Measurements from ENCODE around the gene CALML4. TPM values are rescaled to one million over a fixed set of nuclear protein-coding genes. Genes with fewer than 3 reads are reported as not detected.
A peak's percentile ranks its signal among the peaks of the same experiment; 100 is the strongest.

Gene CALML4
- total RNA-seq, 2 experiments from 2014 or later: 5.3 to 7.0 TPM

- no peaks in the 10 kb centered on the region for H3K27me3 Mint-ChIP-seq
- POLR2A ChIA-PET: no interaction called here
- CTCF ChIA-PET: interaction anchor here (0.6 to 2.7 kb wide), 3 partner anchors 10 to 516 kb away, joined by 3 to 9 read pairs (median 3); no protein-coding TSS in a partner anchor
- H3K4me3 Mint-ChIP-seq: no peak overlapping the region
- H3K4me1 Mint-ChIP-seq (ENCODE audit: low read depth): no peaks in the 10 kb centered on the region
- H3K27ac Mint-ChIP-seq: peak overlapping the region; percentile 9
- intact Hi-C loops (cut with micrococcal nuclease): no loop called here
- H3K9me3 Mint-ChIP-seq: no peaks in the 10 kb centered on the region
- H3K36me3 Mint-ChIP-seq: peaks cover 23% of the 10 kb centered on the region
- no peak for DNase-seq
Observed at GRCh38 chr15:68195336-68196112, 9.6 kb downstream of the CALML4 start.

DNA sequence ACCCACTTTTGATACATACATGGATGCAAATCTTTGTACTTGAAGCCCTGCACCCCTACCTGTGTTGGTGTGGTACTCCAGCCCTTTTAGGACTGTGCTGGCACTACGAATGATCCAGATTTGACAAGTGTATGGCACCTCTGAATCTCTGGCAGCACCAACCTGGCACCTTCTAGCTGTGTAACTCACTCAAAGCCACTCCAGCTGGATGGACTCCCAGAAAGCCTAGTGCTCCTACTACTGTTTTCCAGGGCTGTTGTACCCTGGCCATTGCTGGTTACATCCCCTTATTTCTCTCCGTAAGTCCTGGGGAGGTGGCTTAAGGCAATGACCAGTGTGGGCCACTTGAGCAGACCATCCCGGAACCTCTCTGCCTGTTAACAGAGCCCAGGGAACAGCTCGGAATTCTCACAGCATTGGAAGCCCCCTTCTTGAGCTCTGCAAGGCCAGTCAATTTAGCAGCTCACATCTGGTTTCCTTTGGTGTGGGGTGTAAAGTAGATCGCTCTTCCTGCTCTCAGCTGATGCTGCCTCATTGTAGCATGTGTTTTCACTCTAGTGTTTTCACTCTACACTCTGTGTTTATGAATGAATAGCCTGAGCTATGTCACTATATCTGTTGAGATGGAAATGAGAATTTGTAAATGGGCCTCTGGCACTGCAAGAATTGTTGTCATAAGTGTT, 12.2 kb downstream of the CALML4 start:
- H3K27ac Mint-ChIP-seq: no peak overlapping the region
- no peaks in the 10 kb centered on the region for H3K9me3 Mint-ChIP-seq
- peaks cover 2% of the 10 kb centered on the region for H3K4me1 Mint-ChIP-seq (ENCODE audit: low read depth)
- H3K27me3 Mint-ChIP-seq: no peaks in the 10 kb centered on the region
- H3K4me3 Mint-ChIP-seq: no peak overlapping the region
- intact Hi-C loops (cut with micrococcal nuclease): no loop called here
- POLR2A ChIA-PET: no interaction called here
- CTCF ChIA-PET: interaction anchor here (1.2 to 1.3 kb wide), 2 partner anchors 19 to 60 kb away, joined by 3 read pairs; no protein-coding TSS in a partner anchor
- H3K36me3 Mint-ChIP-seq: peaks cover 42% of the 10 kb centered on the region
- DNase-seq: no peak

DNA sequence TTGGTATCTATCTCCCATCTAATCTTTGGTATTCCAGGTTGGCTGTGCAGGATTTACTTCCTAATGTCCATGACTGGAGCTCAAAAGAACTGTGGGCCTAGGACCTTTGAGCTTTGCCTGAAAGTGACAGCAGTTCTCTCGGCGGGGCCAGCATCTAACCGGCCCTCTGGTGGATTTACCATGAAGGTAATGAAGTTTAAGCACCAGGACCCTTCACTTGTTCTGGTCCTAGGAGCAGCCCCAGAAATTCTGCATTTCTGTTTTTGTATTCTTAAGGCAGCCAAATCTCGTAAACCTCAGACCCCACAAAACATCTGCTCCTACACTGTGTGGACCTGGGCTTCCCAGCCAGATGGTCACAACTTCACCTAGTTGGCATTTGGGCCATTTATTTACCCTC, 13.0 kb downstream of the CALML4 start:
- intact Hi-C loops (cut with micrococcal nuclease): no loop called here
- peaks cover 42% of the 10 kb centered on the region for H3K36me3 Mint-ChIP-seq
- no peak for DNase-seq
- H3K9me3 Mint-ChIP-seq: no peaks in the 10 kb centered on the region
- H3K27me3 Mint-ChIP-seq: no peaks in the 10 kb centered on the region
- no peak overlapping the region for H3K4me3 Mint-ChIP-seq
- peaks cover 5% of the 10 kb centered on the region for H3K4me1 Mint-ChIP-seq (ENCODE audit: low read depth)
- ChIA-PET CTCF (no interaction called here), POLR2A (no interaction called here)
- H3K27ac Mint-ChIP-seq: no peak overlapping the region

DNA sequence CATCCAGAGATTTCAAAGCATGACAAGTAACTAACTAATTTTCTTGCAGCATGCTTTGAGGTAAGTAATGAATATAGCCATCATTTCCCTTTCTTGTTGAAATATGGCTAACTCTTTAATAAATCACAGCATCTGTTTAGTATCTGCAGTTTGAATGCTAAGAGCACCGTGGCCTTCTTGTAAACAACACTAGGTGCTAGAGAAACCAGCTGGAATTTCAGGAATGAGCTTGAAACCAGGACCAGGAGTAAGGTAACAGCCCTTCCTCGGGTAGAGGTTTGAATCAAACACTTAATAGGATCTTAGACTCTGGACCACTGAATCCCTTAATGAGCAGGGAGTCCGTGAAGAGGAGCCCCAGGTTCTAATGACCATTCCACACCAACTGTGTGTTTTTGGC, 13.6 kb downstream of the CALML4 start:
- Mint-ChIP-seq H3K27me3 (no peaks in the 10 kb centered on the region), H3K9me3 (no peaks in the 10 kb centered on the region), H3K27ac (no peak overlapping the region), H3K4me1 (ENCODE audit: low read depth) (peaks cover 5% of the 10 kb centered on the region), H3K36me3 (peaks cover 42% of the 10 kb centered on the region), H3K4me3 (no peak overlapping the region)
- DNase-seq: no peak
- ChIA-PET CTCF (interaction anchor here (1.1 kb wide), 1 partner anchor 347 kb away, joined by 3 read pairs; no protein-coding TSS in a partner anchor), POLR2A (no interaction called here)
- intact Hi-C loops (cut with micrococcal nuclease): no loop called here

DNA sequence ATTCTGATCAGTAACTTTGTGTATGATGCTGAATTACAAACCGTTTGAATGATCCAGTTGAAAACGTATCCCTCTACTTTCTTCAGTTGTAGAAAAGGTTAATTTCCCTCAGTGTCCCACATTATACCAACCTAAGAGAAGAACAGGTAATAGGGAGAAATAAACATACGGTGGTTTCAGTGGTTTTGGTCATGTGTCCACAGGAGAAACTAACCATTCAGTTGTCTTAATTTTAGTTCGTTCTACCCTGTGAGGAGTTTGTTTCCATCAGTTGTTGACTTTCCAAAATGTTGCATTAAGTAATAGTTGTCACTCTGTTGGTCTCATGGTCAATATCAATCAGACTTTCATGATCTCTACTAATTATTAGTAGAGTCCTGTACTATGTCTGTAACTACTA, 15.1 kb downstream of the CALML4 start:
- intact Hi-C loops (cut with micrococcal nuclease): no loop called here
- H3K36me3 Mint-ChIP-seq: peaks cover 46% of the 10 kb centered on the region
- POLR2A ChIA-PET: no interaction called here

GRCh38 chr15:68188647-68189046, 16.5 kb downstream of the CALML4 start:
- H3K4me1 Mint-ChIP-seq (ENCODE audit: low read depth): peaks cover 5% of the 10 kb centered on the region
- H3K27me3 Mint-ChIP-seq: no peaks in the 10 kb centered on the region
- no peak for DNase-seq
- H3K4me3 Mint-ChIP-seq: no peak overlapping the region
- peaks cover 42% of the 10 kb centered on the region for H3K36me3 Mint-ChIP-seq
- no peaks in the 10 kb centered on the region for H3K9me3 Mint-ChIP-seq
- ChIA-PET POLR2A (no interaction called here), CTCF (no interaction called here)
- intact Hi-C loops (cut with micrococcal nuclease): no loop called here
- peak overlapping the region; percentile 61 for H3K27ac Mint-ChIP-seq

More for the DNA sequence above, 15.1 kb downstream of the CALML4 start:
- no peak overlapping the region for H3K4me3 Mint-ChIP-seq
- no peak for DNase-seq
- CTCF ChIA-PET: no interaction called here
- no peaks in the 10 kb centered on the region for H3K9me3 Mint-ChIP-seq
- no peak overlapping the region for H3K27ac Mint-ChIP-seq
- peaks cover 5% of the 10 kb centered on the region for H3K4me1 Mint-ChIP-seq (ENCODE audit: low read depth)
- no peaks in the 10 kb centered on the region for H3K27me3 Mint-ChIP-seq

- H3K27me3 Mint-ChIP-seq: no peaks in the 10 kb centered on the region
- H3K9me3 Mint-ChIP-seq: no peaks in the 10 kb centered on the region
- H3K4me3 Mint-ChIP-seq: no peak overlapping the region
- peaks cover 43% of the 10 kb centered on the region for H3K36me3 Mint-ChIP-seq
- ChIA-PET CTCF (no interaction called here), POLR2A (no interaction called here)
- intact Hi-C loops (cut with micrococcal nuclease): no loop called here
- peak overlapping the region; percentile 63 for H3K27ac Mint-ChIP-seq
- no peak for DNase-seq
- peaks cover 5% of the 10 kb centered on the region for H3K4me1 Mint-ChIP-seq (ENCODE audit: low read depth)
Observed at GRCh38 chr15:68187559-68187958, 17.6 kb downstream of the CALML4 start.

DNA sequence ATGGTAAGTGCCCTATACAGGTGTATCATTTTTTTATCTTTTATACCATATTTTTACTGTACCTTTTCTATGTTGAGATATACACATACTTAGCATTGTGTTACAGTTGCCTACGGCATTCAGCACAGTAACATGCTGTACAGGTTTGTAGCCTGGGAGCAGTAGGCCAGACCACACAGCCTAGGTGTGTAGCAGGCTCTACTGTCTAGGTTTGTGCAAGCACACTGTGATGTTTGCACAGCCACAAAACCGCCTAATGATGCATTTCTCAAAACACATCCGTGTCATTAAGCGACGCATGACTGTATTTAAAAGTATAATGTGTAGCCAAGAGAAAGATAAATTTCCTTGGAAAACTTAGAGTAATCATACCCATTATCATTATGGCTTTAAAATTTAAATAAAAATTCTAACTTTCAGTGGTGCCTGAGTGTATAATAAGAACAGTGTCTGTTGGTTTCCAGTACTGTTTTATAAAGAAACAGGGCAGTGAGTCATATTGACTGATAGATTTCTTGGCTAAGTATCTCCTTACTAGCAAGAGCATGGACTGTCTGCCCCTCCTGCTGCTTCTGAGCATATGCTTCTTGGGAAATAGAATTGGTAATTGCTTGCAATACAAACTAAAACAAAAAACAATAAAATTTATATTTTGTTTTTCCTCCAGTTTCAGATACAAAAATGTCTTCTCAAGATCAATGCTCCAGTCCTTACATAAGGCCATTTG, 18.3 kb downstream of the CALML4 start:
- H3K4me1 Mint-ChIP-seq (ENCODE audit: low read depth): peaks cover 5% of the 10 kb centered on the region
- peaks cover 40% of the 10 kb centered on the region for H3K36me3 Mint-ChIP-seq
- intact Hi-C loops (cut with micrococcal nuclease): no loop called here
- ChIA-PET CTCF (interaction anchor here (0.8 to 1.4 kb wide), 2 partner anchors 11 to 32 kb away, joined by 3 to 4 read pairs; no protein-coding TSS in a partner anchor), POLR2A (no interaction called here)
- H3K4me3 Mint-ChIP-seq: no peak overlapping the region
- no peaks in the 10 kb centered on the region for H3K9me3 Mint-ChIP-seq
- no peak overlapping the region for H3K27ac Mint-ChIP-seq
- no peaks in the 10 kb centered on the region for H3K27me3 Mint-ChIP-seq
- no peak for DNase-seq

GRCh38 chr15:68184616-68185480, 20.3 kb downstream of the CALML4 start:
- H3K27me3 Mint-ChIP-seq: no peaks in the 10 kb centered on the region
- H3K36me3 Mint-ChIP-seq: peaks cover 42% of the 10 kb centered on the region
- H3K27ac Mint-ChIP-seq: peak overlapping the region; percentile 49
- no peak overlapping the region for H3K4me3 Mint-ChIP-seq
- CTCF ChIA-PET: interaction anchor here (1.6 kb wide), 1 partner anchor 11 kb away, joined by 9 read pairs; no protein-coding TSS in a partner anchor
- DNase-seq: no peak
- H3K4me1 Mint-ChIP-seq (ENCODE audit: low read depth): peaks cover 5% of the 10 kb centered on the region
- H3K9me3 Mint-ChIP-seq: no peaks in the 10 kb centered on the region
- POLR2A ChIA-PET: interaction anchor here (1.2 kb wide), 1 partner anchor 131 kb away, joined by 4 read pairs; the partner anchor contains the start of gene PIAS1
- intact Hi-C loops (cut with micrococcal nuclease): no loop called here

- Mint-ChIP-seq H3K36me3 (peaks cover 35% of the 10 kb centered on the region), H3K27me3 (no peaks in the 10 kb centered on the region), H3K27ac (peak overlapping the region; percentile 52)
Observed at GRCh38 chr15:68183616-68184315, 21.4 kb downstream of the CALML4 start.

GRCh38 chr15:68177742-68178141, 27.4 kb downstream of the CALML4 start:
- no peak overlapping the region for H3K4me3 Mint-ChIP-seq
- DNase-seq: no peak
- POLR2A ChIA-PET: interaction anchor here (0.5 kb wide), 1 partner anchor 11 kb away, joined by 3 read pairs; no protein-coding TSS in a partner anchor
- peaks cover 29% of the 10 kb centered on the region for H3K36me3 Mint-ChIP-seq
- CTCF ChIA-PET: no interaction called here
- no peak overlapping the region for H3K27ac Mint-ChIP-seq
- H3K27me3 Mint-ChIP-seq: no peaks in the 10 kb centered on the region
- intact Hi-C loops (cut with micrococcal nuclease): no loop called here
- no peaks in the 10 kb centered on the region for H3K4me1 Mint-ChIP-seq (ENCODE audit: low read depth)
- H3K9me3 Mint-ChIP-seq: no peaks in the 10 kb centered on the region

More at GRCh38 chr15:68183616-68184315, 21.4 kb downstream of the CALML4 start:
- Mint-ChIP-seq H3K4me3 (no peak overlapping the region), H3K9me3 (no peaks in the 10 kb centered on the region), H3K4me1 (ENCODE audit: low read depth) (peaks cover 3% of the 10 kb centered on the region)
- CTCF ChIA-PET: no interaction called here
- no peak for DNase-seq
- intact Hi-C loops (cut with micrococcal nuclease): no loop called here
- POLR2A ChIA-PET: no interaction called here
